Measurements from ENCODE around the gene GLG1.
A peak's percentile ranks its signal among the peaks of the same experiment; 100 is the strongest.
"Not testable (repeated sequence)": the region's sequence is repeated elsewhere in the genome, so short reads cannot be mapped to it uniquely, and the experiment has no call there.

The GLG1 gene

DNA sequence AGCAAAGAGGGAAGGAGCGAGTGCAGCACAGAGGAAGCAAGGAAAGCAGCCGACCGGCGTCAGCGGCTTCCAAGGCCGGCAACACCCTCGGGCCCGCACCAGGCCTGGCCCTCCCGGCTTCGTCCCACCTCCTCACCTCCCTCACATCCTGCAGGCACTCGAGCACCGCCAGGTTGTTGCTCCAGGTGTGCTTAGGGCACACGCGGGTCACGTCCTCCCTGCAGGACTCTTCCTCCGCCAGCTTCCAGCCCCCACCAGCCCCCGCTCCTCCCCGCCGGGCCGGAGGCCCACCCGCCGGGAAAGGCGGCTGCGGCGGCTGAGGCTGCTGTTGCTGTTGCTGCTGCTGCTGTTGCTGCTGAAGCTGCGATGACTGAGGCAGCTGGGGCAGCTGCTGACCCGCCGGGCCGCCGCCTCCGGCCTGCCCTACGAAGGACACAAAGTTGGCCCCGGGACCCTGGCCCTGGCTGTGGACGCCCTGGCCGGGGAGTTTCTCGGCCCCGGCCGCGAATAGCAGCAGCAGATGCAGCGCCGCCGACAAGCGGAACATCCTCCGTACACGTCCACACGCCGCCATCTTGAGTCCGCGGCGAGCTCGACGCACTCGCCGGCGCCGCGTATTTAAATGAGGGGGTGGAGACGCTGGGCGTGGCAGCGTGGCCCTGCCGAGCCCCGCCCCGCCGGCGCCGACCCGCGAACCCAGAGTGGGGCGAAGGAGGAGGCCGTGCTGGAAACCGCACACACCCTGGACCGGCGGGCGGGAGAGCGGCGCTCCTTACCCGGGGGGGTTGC is at the start of gene GLG1:
GLG1 (minus strand) TSS at position 594 of the 789 bp plus-strand sequence; CDS start at position 574, 20 bp downstream.
- peak; percentile 81 for DNase-seq

DNA sequence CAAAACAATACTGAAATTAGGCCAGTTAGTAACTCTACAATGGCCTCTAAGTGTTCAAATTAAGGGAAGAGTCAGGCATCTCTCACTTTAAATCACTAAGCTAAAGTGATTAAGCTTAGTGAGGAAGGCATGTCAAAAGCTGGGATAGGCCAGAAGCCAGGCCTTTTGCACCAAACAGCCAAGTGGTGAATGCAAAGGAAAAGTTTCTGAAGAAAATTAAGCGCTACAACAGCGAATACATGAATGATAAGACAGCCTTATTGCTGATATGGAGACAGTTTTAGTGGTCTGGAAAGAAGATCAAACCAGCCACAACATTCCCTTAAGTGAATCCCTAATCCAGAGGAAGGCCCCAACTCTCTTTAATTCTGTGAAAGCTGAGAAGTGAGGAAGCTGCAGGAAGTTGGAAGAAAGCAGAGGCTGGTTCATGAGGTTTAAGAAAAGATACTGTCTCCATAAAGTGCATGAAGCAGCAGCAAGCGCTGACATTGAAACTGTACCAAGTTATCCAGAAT is 47.7 kb upstream of the GLG1 start:
- DNase-seq: no peak

DNA sequence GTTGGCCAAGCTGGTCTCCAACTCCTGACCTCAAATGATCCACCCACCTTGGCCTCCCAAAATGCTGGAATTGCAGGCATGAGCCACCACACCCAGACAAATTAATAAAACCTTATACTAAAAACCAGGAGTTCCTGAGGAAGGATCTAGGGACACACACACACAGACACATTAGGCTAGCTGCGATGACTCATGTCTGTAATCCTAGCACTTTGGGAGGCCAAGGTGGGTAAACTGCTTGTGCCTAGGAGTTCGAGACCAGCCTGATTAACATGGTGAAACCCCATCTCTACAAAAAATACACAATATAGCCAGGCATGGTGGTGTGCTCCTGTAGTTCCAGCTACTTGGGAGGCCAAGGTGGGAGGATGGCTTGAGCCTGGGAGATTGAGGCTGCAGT is 46.0 kb upstream of the GLG1 start:
- not testable (repeated sequence) for DNase-seq

DNA sequence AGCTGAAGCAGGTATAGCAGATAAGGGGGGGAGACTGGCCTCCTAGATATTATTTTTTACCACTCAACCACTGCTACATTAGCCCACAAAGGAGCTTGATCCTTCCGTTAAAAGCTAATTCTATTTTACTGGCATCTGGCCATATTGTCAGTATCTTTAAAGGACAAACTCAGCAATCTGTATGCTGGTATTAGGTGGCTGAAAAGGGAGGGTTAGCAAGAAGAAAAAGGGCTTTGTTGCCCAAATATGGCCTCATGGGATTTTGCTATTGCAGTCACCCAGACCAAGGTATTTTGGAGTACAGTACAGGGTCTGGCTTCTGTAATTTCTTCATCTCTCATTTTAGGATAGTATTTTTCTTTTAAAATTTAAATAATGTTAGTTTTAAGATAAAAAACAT is 45.3 kb upstream of the GLG1 start:
- no peak for DNase-seq

DNA sequence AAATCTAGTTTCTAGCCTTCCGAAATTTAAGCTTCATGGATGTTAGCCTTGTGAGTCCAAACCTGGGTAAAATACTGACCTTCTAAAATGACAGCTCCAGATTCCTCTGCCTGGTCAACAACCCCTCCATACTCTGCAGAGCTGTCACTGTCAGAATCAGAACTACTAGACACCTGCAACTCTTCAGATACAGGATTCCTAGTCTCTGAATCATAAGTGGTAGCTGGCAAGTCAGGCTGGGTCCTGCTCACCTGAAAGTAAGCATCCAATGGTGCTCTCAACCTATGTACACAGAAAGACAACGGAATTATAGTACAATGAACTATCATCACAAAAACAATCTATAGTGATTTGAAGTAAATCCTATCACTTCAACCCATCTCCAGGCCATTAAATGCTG is 44.9 kb upstream of the GLG1 start:
- DNase-seq: no peak

DNA sequence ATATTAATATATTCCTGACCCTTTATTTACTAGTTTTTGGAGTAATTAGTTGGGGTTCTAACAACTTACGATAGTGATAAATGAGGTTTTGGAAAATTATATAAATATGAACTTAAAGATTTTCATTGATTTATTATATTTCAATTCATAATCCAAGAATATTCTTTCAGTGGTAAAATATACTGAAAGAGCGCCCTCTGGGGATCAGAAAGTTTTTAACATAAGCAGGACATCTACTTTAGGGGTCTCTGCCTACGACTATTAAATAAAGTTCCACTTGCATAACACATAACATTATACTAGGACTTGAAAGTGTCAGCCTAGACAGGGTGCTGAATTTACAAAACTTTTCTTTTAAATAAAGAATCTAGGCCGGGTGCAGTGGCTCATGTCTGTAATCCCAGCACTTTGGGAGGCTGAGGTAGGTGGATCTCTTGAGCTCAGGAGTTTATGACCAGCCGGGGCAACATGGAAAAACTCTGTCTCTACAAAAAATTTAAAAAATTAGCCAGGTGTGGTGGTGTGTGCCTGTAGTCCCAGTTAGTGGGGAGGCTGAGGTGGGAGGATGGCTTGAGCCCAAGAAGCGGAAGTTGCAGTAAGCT is 44.2 kb upstream of the GLG1 start:
- DNase-seq: no peak

DNA sequence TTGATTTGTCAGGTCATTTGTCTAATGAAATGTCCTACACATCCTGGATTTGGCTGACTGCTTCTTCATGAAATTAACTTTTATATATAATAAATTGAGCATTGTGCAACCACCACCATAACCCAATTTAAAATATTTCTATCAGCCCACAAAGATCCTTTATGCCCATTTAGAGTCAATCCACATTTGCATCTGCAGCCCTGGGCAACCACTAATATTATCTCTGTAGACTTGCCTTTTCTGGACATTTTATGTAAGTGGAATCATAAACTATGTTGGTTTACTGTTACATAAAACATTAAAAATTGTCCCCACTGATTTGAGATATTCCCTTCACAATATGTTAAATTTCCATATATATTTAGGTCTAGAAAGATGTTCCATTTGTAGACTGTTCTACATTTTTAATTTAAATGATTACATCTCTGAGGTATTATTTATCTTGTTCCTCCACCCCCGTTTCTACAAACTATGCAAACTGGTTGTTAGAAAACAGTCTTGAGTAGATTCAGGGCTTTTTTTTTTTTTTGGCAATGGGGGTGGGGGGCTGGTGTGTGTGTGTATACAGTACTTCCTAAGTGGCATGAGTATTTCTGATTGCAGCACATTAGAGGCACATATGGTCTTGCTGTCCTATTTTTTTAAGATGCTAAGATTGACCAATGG is 43.1 kb upstream of the GLG1 start:
- no peak for DNase-seq

DNA sequence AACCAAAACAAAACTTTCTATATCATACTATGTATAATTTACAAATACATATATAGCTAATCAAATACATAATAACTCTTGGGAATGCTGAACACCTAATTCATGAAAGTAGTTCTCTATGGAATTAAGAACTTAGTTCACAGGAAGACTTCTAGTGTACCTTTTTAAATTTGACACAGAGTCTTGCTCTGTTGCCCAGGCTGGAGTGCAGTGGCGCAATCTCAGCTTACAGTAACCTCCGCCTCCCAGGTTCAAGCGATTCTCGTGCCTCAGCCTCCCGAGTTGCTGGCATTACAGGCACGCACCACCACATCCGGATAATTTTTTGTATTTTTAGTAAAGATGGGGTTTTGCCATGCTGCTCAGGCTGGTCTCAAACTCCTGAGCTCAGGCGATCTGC is 35.1 kb upstream of the GLG1 start:
- no peak for DNase-seq

DNA sequence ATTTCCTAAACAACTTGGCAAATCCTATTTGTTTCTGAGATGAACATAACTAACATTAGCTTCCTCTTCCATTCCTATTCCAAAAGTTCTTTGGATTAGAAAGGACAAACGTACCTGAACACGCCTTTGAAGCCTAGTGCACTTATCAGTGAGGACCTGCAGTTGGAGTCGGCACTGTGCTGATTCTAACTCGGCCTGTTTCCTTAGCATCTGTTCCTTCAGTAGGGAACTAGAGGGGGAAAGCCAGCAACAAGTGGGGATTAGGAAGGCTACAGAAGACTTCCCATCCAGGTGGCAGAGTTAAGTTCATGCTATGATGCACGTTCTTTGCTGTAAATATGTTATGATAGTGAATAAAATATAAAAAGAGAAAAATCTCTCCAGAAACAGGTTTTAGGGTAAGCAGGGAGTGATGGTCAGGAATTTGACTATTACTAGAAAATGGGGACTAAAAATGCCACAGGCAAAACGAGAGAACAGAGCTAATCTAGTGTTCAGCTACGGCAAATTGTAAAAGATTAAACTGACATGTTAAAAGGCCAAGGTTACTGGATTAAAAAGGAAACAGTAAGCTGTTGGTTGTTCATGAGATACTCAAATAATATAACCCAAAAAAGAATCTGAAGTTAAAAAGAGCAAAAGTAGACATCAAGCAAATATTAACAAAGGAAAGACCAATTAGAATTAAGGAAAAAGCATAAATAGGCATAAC is 31.0 kb upstream of the GLG1 start:
- no peak for DNase-seq

DNA sequence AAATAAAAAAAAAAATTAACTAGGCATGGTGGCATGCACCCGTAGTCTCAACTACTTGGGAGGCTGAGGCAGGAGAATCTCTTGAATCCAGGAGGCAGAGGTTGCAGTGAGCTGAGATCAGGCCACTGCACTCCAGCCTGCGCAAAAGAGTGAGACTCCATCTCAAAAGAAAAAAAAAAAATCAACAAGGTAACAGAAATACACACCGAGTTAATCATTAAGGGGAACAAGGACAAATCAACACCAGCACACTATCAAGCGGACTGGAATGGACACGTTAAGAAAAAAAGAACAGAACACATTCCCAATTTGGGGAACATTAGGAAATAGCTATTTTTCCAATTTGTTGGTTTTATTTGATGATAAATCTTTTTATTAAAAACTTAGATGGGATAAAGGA is 28.4 kb upstream of the GLG1 start:
- DNase-seq: no peak

DNA sequence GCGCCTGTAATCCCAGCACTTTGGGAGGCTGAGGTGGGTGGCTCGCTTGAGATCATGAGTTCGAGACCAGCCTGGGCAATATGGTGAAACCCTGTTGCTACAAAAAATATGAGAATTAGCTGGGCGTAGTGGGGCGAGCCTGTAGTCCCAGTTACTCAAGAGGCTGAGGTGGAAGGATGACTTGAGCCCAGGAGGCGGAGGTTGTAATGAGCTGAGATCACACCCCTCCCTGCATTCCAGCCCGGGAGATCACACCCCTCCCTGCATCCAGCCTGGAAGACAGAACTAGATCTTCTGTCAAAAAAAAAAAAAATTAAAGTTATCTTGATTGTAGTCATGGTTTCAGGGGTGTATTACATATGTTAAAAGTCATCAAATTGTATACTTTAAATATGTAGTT is 26.8 kb upstream of the GLG1 start:
- DNase-seq: no peak

DNA sequence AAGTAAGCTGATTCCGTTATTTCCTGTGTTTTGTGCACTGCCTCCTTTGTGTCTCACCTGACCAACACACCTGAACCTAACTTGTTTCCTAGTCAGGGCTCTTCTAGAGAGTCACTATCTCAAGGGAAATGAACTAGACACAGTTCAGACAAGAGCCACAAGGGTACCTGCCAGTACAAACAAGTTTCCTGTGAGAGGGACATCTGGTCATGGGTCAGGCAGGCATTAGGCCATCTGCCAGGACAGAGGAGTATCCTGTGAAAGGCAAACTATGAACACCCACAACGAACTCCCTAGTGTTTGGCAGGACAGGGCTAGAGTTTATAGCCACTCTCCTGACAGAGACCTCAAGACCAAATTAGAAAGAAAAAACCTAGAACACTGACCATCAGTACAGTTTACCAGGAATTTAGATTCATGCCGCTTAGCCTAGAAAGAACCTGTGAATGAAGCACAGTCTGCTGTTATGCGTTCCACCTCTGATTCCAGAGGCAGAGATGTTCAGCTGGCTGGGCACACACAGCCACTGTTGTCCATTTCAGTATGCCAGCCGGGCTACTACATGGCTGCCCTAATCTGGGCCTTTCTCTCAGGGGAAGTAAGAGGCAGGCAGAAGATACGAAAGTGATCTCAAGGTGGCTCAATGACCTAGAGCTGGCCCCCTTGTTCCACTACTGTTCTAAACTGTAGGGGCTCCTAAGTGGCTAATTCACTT is 20.7 kb upstream of the GLG1 start:
- DNase-seq: no peak

DNA sequence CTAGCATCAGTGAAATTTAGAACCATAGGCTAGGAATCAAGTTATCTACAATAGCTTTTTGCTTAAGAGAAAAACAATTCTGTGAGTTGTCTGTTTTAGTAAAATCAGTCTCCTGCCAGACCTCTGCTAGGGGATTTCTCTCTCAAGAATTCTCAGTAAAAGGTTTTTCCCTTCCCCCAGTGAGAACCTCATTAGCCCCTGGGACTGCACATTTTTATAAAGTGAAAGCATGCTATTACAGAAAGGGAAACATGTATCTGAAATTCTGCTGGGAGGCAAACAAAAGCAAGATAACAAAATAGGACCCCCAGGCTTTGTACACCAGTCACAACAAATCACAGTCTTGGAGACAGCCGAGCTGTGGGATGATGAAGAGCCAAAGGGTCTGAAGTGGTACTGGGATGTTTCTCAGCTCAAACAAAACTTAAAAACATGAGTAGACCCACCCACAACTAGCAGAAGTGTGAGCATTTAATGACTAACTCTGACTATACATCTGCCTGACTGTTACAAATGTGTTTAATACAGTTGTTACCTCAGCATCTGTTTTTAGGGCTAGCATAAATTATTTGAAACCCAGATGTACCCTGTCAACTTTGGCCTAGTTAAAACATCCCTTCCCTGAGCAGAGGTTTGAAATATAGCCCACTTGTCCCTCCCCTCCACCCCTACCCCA is 20.0 kb upstream of the GLG1 start:
- no peak for DNase-seq

DNA sequence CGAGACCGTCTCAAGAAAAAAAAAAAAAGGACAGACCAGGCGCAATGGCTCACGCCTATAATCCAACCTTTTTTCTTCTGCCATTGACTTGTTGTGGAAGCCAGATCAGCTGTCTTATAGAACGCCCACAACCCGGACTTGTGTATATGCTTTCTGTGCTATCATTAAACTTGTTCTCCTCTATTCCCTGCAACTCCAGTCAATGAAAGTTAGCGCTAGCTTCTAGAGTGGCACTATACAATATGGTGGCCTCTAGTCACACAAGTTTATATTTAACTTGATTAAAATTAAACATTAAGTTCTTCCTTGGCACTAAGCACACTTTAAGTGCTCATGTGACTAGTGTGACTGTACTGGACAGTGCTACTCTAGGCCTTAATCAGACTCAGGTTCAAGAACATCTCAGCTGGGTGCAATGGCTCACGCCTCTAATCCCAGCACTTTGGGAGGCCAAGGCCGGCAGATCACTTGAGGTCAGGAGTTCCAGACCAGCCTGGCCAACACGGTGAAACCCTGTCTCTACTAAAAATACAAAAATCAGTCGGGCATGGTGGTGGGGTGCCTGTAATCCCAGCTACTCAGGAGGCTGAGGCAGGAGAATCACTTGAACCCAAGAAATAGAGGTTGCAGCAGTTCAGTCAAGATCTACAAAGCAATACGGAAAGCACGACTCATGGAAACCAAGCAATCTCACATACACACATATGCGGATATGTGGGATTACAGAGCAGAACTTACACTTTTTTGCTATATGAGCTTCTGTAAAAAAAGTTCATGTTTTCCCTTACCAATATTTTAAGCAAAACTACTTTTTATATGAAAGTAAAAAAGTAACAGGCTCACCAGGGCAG is 18.8 kb upstream of the GLG1 start:
- DNase-seq: no peak

DNA sequence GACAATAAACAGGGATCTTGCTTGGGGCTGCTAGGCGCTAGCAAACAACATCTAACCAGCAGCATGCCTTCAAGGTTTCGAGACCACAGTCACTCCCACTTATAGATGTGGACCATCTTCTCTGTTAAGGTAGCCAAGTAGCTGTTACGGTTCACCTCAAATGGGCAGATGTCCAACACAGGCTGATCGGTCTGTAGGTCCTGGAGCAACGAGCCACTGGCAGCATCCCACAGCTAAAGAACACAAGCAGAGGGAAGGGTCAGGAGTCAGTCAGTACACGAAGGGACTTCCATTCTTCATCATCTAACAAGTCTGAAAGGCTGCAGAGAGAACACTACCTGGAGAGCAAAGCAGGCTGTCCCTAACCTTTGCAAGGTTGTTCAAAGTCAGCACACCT is 16.9 kb upstream of the GLG1 start:
- DNase-seq: no peak

DNA sequence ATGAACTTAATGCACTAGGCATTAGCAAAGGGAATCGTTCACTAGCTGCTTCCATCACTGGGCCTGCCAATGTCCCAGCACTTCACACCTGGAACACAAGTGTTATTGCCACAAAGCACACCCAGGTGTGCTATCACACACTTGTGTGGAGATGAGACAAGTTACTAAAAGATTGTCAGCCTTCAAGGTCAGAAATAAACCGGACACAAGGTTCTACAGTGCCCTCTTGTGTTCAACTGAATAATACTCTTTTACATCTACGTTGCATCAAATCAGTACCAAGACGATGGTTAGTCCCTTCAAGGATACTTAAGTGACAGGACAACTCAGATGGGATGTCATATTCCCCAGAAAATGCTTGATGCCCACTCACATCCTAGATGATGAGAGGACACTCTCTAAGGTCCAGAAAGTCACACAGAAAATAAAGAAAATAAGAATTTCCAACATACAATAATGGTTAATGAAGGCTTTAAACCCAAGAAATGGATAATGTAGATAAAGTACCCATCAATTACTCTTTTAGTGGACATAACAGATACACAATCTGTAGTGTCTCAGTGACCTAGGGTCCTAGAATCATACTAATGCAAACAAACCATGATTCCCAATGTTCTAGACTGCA is 16.4 kb upstream of the GLG1 start:
- DNase-seq: no peak

DNA sequence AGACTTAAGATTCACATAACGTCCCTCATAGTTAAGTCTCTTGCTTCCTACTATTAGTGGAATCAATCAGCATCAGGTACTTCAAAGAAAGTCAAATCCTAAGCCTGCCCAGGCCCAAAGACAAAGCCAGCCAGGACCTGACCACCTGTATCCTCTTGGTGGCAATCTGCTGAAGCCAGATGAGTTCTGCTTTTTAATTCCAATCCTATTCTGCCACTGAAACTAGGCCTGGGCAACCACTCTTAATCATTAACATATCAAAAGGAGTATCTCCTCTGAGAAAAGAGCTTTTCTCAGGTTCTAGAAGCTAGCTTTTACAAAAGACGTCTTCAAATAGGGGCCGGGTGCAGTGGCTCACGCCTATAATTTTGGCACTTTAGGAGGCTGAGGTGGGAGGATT is 15.1 kb upstream of the GLG1 start:
- no peak for DNase-seq

DNA sequence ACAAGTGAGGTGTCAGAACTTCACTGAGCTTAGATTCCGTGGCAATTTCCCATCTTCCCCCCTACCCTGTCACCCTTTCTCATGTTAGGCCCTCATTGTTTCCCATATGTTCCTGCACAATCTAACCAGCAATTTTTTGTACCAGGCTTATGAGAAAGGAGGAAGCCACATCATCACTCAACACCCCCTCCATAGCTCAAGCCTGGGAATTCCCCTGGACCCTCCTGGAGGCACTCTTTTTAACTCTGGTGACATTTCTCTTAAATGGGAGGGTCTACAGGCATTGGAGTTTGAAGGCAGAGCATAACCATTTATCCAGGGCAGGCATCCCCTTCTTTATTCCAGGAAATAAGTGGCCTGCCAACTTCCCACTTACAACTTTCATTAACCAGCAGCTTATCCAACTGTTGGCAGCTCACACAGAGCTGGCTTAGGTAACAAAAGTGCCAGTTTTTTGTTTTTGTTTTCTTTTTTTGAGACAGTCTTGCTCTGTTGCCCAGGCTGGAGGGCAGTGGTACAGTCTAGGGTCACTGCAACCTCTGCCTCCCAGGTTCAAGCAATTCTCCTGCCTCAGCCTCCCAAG is 10.4 kb upstream of the GLG1 start:
- no peak for DNase-seq

DNA sequence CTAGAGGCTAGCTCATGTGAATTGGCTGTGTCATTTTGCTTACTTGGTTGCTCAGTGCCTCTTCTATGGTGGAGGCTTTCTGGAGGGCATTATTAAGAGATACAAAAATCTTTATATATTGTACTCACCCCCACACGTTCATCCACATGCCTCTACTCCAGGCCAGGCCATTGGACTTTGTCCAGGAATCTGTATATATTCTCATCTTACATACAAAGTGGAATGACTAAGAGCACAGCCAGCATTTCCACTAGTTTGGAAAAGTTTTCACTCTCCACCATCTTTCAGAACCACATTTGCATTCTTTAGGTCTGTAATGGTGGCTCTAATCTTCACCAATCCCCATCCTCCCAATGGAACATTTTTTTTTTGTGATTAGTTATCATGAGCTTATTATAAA is 4.8 kb upstream of the GLG1 start:
- no peak for DNase-seq

DNA sequence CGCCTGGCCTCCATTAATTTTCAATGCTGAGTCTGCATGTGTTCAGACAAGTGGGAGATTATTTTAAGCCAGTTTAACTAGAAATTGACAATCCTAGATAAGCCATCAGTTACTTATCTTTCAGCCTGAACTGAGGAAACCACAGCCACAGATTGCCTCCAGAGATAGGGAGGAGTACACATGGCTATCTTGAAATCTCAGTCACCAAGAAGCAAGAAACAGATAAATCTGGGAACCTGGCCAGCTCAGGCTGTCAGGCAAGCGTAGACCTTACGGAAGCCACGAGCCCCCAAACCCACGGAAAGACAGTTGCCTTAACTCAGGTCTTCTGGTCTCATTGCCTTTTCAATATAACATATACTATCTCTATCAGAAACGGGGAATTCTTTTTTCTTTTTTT is 2.0 kb upstream of the GLG1 start:
- no peak for DNase-seq

Measured in NCI-H2107 (cell line).